Measurements from ENCODE around the gene LRRC2. TPM values are rescaled to one million over a fixed set of nuclear protein-coding genes. Genes with fewer than 3 reads are reported as not detected.
"Not testable (repeated sequence)": the region's sequence is repeated elsewhere in the genome, so short reads cannot be mapped to it uniquely, and the experiment has no call there.

Gene LRRC2
- total and polyA plus RNA-seq, 4 donors = 1.4 to 4.6 (median 2.9) TPM

GRCh38 chr3:46548611-46549010 is 17.5 kb downstream of the LRRC2 start:
- not testable (repeated sequence) for H3K4me1 ChIP-seq (ENCODE audit: control insufficient read depth, insufficient read depth, low read length); H3K9me3 ChIP-seq (ENCODE audit: control insufficient read depth, insufficient read depth, low read length); H3K4me3 ChIP-seq (ENCODE audit: low read depth, low read length); H3K27me3 ChIP-seq (ENCODE audit: control insufficient read depth, insufficient read depth, low read length); H3K36me3 ChIP-seq (ENCODE audit: control insufficient read depth, insufficient read depth, low read length); DNase-seq (ENCODE audit: low read depth in 4 of 6, low spot score in 6 of 6); H3K27ac ChIP-seq (ENCODE audit: low read depth, low read length)
- 94% methylated on average over 2 of the region's 3 CpGs for WGBS (ENCODE audit: insufficient coverage)

GRCh38 chr3:46546896-46547440 is 19.1 kb downstream of the LRRC2 start:
- no CpG with 5 or more reads among the region's 1 CpG for WGBS (ENCODE audit: insufficient coverage)

GRCh38 chr3:46545818-46546630 is 20.1 kb downstream of the LRRC2 start:
- Histone ChIP-seq H3K4me1 (ENCODE audit: control insufficient read depth, insufficient read depth, low read length) (no peaks in the 10 kb centered on the region), H3K27ac (ENCODE audit: low read depth, low read length) (no peak overlapping the region), H3K36me3 (ENCODE audit: control insufficient read depth, insufficient read depth, low read length) (no peaks in the 10 kb centered on the region), H3K9me3 (ENCODE audit: control insufficient read depth, insufficient read depth, low read length) (no peaks in the 10 kb centered on the region), H3K4me3 (ENCODE audit: low read depth, low read length) (no peak overlapping the region), H3K27me3 (ENCODE audit: control insufficient read depth, insufficient read depth, low read length) (no peaks in the 10 kb centered on the region)
- 93% methylated on average over 2 of the region's 6 CpGs for WGBS (ENCODE audit: insufficient coverage)
- no peak for DNase-seq (ENCODE audit: low read depth in 4 of 6, low spot score in 6 of 6)

More at GRCh38 chr3:46546896-46547440, 19.1 kb downstream of the LRRC2 start:
- Histone ChIP-seq H3K9me3 (ENCODE audit: control insufficient read depth, insufficient read depth, low read length) (no peaks in the 10 kb centered on the region), H3K4me1 (ENCODE audit: control insufficient read depth, insufficient read depth, low read length) (no peaks in the 10 kb centered on the region), H3K36me3 (ENCODE audit: control insufficient read depth, insufficient read depth, low read length) (no peaks in the 10 kb centered on the region), H3K4me3 (ENCODE audit: low read depth, low read length) (no peak overlapping the region), H3K27ac (ENCODE audit: low read depth, low read length) (no peak overlapping the region), H3K27me3 (ENCODE audit: control insufficient read depth, insufficient read depth, low read length) (no peaks in the 10 kb centered on the region)
- no peak for DNase-seq (ENCODE audit: low read depth in 4 of 6, low spot score in 6 of 6)

GRCh38 chr3:46544771-46545503 is 21.2 kb downstream of the LRRC2 start:
- H3K27me3 ChIP-seq (ENCODE audit: control insufficient read depth, insufficient read depth, low read length) = no peaks in the 10 kb centered on the region
- no peaks in the 10 kb centered on the region for H3K36me3 ChIP-seq (ENCODE audit: control insufficient read depth, insufficient read depth, low read length)
- H3K4me3 ChIP-seq (ENCODE audit: low read depth, low read length) = no peak overlapping the region
- H3K27ac ChIP-seq (ENCODE audit: low read depth, low read length) = no peak overlapping the region
- 80% methylated on average over 15 of the region's 17 CpGs for WGBS (ENCODE audit: insufficient coverage)
- no peaks in the 10 kb centered on the region for H3K9me3 ChIP-seq (ENCODE audit: control insufficient read depth, insufficient read depth, low read length)
- no peaks in the 10 kb centered on the region for H3K4me1 ChIP-seq (ENCODE audit: control insufficient read depth, insufficient read depth, low read length)
- no peak for DNase-seq (ENCODE audit: low read depth in 4 of 6, low spot score in 6 of 6)

GRCh38 chr3:46542801-46543201 is 23.3 kb downstream of the LRRC2 start:
- 89% methylated on average over 3 of the region's 5 CpGs for WGBS (ENCODE audit: insufficient coverage)
- H3K27me3 ChIP-seq (ENCODE audit: control insufficient read depth, insufficient read depth, low read length) = no peaks in the 10 kb centered on the region
- no peak overlapping the region for H3K4me3 ChIP-seq (ENCODE audit: low read depth, low read length)
- DNase-seq (ENCODE audit: low read depth in 4 of 6, low spot score in 6 of 6) = no peak
- no peak overlapping the region for H3K27ac ChIP-seq (ENCODE audit: low read depth, low read length)
- H3K4me1 ChIP-seq (ENCODE audit: control insufficient read depth, insufficient read depth, low read length) = no peaks in the 10 kb centered on the region
- no peaks in the 10 kb centered on the region for H3K9me3 ChIP-seq (ENCODE audit: control insufficient read depth, insufficient read depth, low read length)
- H3K36me3 ChIP-seq (ENCODE audit: control insufficient read depth, insufficient read depth, low read length) = no peaks in the 10 kb centered on the region

- no peaks in the 10 kb centered on the region for H3K4me1 ChIP-seq (ENCODE audit: control insufficient read depth, insufficient read depth, low read length)
- DNase-seq (ENCODE audit: low read depth in 4 of 6, low spot score in 6 of 6) = no peak
- H3K36me3 ChIP-seq (ENCODE audit: control insufficient read depth, insufficient read depth, low read length) = no peaks in the 10 kb centered on the region
- no CpG with 5 or more reads among the region's 2 CpGs for WGBS (ENCODE audit: insufficient coverage)
- no peak overlapping the region for H3K27ac ChIP-seq (ENCODE audit: low read depth, low read length)
- H3K4me3 ChIP-seq (ENCODE audit: low read depth, low read length) = no peak overlapping the region
- no peaks in the 10 kb centered on the region for H3K27me3 ChIP-seq (ENCODE audit: control insufficient read depth, insufficient read depth, low read length)
- no peaks in the 10 kb centered on the region for H3K9me3 ChIP-seq (ENCODE audit: control insufficient read depth, insufficient read depth, low read length)
Observed at GRCh38 chr3:46542344-46542743, 23.8 kb downstream of the LRRC2 start.

- no peaks in the 10 kb centered on the region for H3K27me3 ChIP-seq (ENCODE audit: control insufficient read depth, insufficient read depth, low read length)
Observed at GRCh38 chr3:46541835-46542234, 24.3 kb downstream of the LRRC2 start.

GRCh38 chr3:46540550-46540949 is 25.6 kb downstream of the LRRC2 start:
- Histone ChIP-seq H3K36me3 (ENCODE audit: control insufficient read depth, insufficient read depth, low read length) (no peaks in the 10 kb centered on the region), H3K4me3 (ENCODE audit: low read depth, low read length) (no peak overlapping the region), H3K27ac (ENCODE audit: low read depth, low read length) (no peak overlapping the region), H3K27me3 (ENCODE audit: control insufficient read depth, insufficient read depth, low read length) (no peaks in the 10 kb centered on the region), H3K4me1 (ENCODE audit: control insufficient read depth, insufficient read depth, low read length) (no peaks in the 10 kb centered on the region), H3K9me3 (ENCODE audit: control insufficient read depth, insufficient read depth, low read length) (no peaks in the 10 kb centered on the region)
- no peak for DNase-seq (ENCODE audit: low read depth in 4 of 6, low spot score in 6 of 6)
- 83% methylated on average over 3 of the region's 4 CpGs for whole genome bisulfite sequencing (ENCODE audit: insufficient coverage)

More at GRCh38 chr3:46541835-46542234, 24.3 kb downstream of the LRRC2 start:
- no peak for DNase-seq (ENCODE audit: low read depth in 4 of 6, low spot score in 6 of 6)
- no peaks in the 10 kb centered on the region for H3K4me1 ChIP-seq (ENCODE audit: control insufficient read depth, insufficient read depth, low read length)
- H3K36me3 ChIP-seq (ENCODE audit: control insufficient read depth, insufficient read depth, low read length) = no peaks in the 10 kb centered on the region
- no peak overlapping the region for H3K27ac ChIP-seq (ENCODE audit: low read depth, low read length)
- no peak overlapping the region for H3K4me3 ChIP-seq (ENCODE audit: low read depth, low read length)
- no peaks in the 10 kb centered on the region for H3K9me3 ChIP-seq (ENCODE audit: control insufficient read depth, insufficient read depth, low read length)
- no CpG with 5 or more reads among the region's 1 CpG for WGBS (ENCODE audit: insufficient coverage)

- no peak for DNase-seq (ENCODE audit: low read depth in 4 of 6, low spot score in 6 of 6)
- H3K27me3 ChIP-seq (ENCODE audit: control insufficient read depth, insufficient read depth, low read length) = no peaks in the 10 kb centered on the region
- H3K36me3 ChIP-seq (ENCODE audit: control insufficient read depth, insufficient read depth, low read length) = no peaks in the 10 kb centered on the region
- H3K9me3 ChIP-seq (ENCODE audit: control insufficient read depth, insufficient read depth, low read length) = no peaks in the 10 kb centered on the region
- no peaks in the 10 kb centered on the region for H3K4me1 ChIP-seq (ENCODE audit: control insufficient read depth, insufficient read depth, low read length)
- H3K4me3 ChIP-seq (ENCODE audit: low read depth, low read length) = no peak overlapping the region
- WGBS (ENCODE audit: insufficient coverage) = 96% methylated on average over 7 of the region's 9 CpGs
- no peak overlapping the region for H3K27ac ChIP-seq (ENCODE audit: low read depth, low read length)
Observed at GRCh38 chr3:46539443-46540005, 26.6 kb downstream of the LRRC2 start.
